GM18520 (cell line): Measurements from ENCODE around the gene EPC1.
"Not testable (repeated sequence)": the region's sequence is repeated elsewhere in the genome, so short reads cannot be mapped to it uniquely, and the experiment has no call there.

Source experiments
- ATAC-seq: cut with Tn5 transposase; IDR thresholded peaks from one replicate; pipeline ENCODE4 v1.9.1; 2021; ENCODE audit not compliant: unreplicated experiment

EPC1 gene

GRCh38 chr10:32241946-32242345, 105.0 kb downstream of the EPC1 start:
- no peak for ATAC-seq

- ATAC-seq = no peak
These were observed 106.5 kb downstream of the EPC1 start for GRCh38 chr10:32240471-32240870.

- no peak for ATAC-seq
These were observed 107.2 kb downstream of the EPC1 start for GRCh38 chr10:32239769-32240168.

GRCh38 chr10:32237644-32238345, 109.2 kb downstream of the EPC1 start:
- no peak for ATAC-seq

- no peak for ATAC-seq
These were observed 112.5 kb downstream of the EPC1 start for GRCh38 chr10:32234471-32234870.

GRCh38 chr10:32233375-32233774, 113.6 kb downstream of the EPC1 start:
- ATAC-seq = not testable (repeated sequence)

GRCh38 chr10:32232378-32232777, 114.6 kb downstream of the EPC1 start:
- ATAC-seq = no peak

GRCh38 chr10:32229788-32230187, 117.2 kb downstream of the EPC1 start:
- not testable (repeated sequence) for ATAC-seq

GRCh38 chr10:32229170-32229569, 117.8 kb downstream of the EPC1 start:
- ATAC-seq = no peak

DNA sequence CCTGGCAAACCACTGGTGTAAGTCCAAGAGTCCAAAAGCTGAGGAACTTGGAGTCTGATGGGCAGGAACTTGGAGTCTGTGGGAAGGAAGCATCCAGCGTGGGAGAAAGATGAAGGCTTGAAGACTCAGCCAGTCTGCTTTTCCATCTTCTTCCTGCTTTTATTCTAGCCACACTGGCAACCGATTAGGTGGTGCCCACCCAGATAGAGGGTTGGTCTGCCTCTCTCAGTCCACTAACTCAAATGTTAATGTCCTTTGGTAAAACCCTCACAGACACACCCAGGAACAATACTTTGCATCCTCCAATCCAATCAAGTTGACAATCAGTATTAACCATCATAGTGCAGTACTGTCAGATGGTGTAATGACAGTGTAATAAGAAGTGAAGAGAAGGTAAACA, 119.2 kb downstream of the EPC1 start:
- no peak for ATAC-seq

DNA sequence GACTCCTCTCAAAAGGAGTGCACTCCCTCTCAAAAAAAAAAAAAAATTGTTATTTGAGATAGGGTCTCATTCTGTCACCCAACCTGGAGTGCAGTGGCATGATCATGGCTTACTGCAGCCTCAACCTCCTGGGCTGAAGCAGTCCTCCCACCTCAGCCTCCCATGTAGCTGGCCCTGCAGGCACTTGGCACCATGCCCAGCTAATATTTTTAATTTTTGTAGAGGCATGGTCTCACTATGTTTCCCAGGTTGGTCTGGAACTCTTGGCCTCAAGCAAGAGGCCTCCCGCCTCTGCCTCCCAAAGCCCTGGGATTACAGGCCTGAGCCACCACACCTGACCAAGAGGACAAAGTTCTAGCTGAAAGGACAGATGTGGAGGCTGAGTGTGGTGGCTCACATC, 120.3 kb downstream of the EPC1 start:
- no peak for ATAC-seq

- no peak for ATAC-seq
These were observed 121.0 kb downstream of the EPC1 start for GRCh38 chr10:32225976-32226375.

DNA sequence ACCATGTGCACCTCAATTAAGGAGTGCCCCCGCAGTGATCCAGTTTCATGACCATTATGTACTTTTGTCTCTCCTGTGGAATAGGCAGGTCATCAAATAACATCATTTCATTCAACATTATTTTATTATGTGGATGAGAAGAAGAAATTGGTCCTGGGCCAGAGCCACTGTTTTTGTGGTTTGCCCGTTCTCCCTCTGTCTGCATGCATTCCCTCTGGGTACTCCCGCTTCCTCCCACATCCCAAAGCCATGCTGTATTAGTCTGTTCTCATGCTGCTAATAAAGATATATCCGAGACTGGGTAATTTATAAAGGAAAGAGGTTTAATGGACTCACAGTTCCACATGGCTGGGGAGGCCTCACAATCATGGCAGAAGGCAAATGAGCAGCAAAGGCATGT, 124.6 kb downstream of the EPC1 start:
- ATAC-seq = not testable (repeated sequence)

DNA sequence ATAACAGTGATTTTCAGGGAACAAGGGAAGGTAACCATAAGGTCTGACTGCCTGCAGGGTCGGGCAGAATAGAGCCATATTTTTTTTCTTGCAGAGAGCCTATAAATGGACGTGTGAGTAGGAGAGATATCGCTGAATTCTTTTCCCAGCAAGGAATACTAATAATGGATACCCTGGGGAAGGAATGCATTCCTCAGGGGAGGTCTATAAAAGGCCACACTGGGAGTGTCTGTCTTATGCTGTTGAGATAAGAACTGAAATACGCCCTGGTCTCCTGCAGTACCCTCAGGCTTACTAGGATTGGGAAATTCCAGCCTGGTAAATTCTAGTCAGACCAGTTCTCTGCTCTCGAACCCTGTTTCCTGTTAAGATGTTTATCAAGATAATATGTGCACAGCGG, 127.8 kb downstream of the EPC1 start:
- ATAC-seq = not testable (repeated sequence)

GRCh38 chr10:32218206-32219044, 128.5 kb downstream of the EPC1 start:
- ATAC-seq = not testable (repeated sequence)
